NOMO-1 treated with dmso at 0.1 percent for 144 hours (cell line): ENCODE measurements around the gene MACROD2.

Source experiments
- DNase-seq: peaks from one replicate; lab custom pipeline; 2025; ENCODE audit not compliant: unreplicated experiment; lab: John Stamatoyannopoulos, UW

The MACROD2 gene

GRCh38 chr20:15292405-15292804 lies 1297.1 kb downstream of the MACROD2 start:
- DNase-seq: no peak

- DNase-seq: no peak
These were observed 1301.1 kb downstream of the MACROD2 start for GRCh38 chr20:15296422-15296821.

GRCh38 chr20:15297059-15297875 lies 1302.0 kb downstream of the MACROD2 start:
- DNase-seq: no peak

- DNase-seq: no peak
These were observed 1306.8 kb downstream of the MACROD2 start for GRCh38 chr20:15302075-15302474.

GRCh38 chr20:15310361-15310760 lies 1315.0 kb downstream of the MACROD2 start:
- DNase-seq: peak; percentile 65

- DNase-seq: no peak
These were observed 1321.2 kb downstream of the MACROD2 start for GRCh38 chr20:15316556-15316955.

GRCh38 chr20:15317546-15318232 lies 1322.4 kb downstream of the MACROD2 start:
- DNase-seq: peak; percentile 26

- no peak for DNase-seq
These were observed 1323.4 kb downstream of the MACROD2 start for GRCh38 chr20:15318682-15319081.

GRCh38 chr20:15319439-15319838 lies 1324.1 kb downstream of the MACROD2 start:
- no peak for DNase-seq

- DNase-seq: no peak
These were observed 1325.6 kb downstream of the MACROD2 start for GRCh38 chr20:15320941-15321340.

GRCh38 chr20:15327123-15327522 lies 1331.8 kb downstream of the MACROD2 start:
- DNase-seq: no peak

GRCh38 chr20:15328084-15328483 lies 1332.8 kb downstream of the MACROD2 start:
- DNase-seq: no peak

- DNase-seq: no peak
These were observed 1337.4 kb downstream of the MACROD2 start for GRCh38 chr20:15332711-15333160.

- DNase-seq: no peak
These were observed 1337.9 kb downstream of the MACROD2 start for GRCh38 chr20:15333170-15333569.

GRCh38 chr20:15336011-15336410 lies 1340.7 kb downstream of the MACROD2 start:
- no peak for DNase-seq

GRCh38 chr20:15336536-15336935 lies 1341.2 kb downstream of the MACROD2 start:
- no peak for DNase-seq

GRCh38 chr20:15339264-15339663 lies 1343.9 kb downstream of the MACROD2 start:
- DNase-seq: no peak

GRCh38 chr20:15342991-15343523 lies 1347.7 kb downstream of the MACROD2 start:
- no peak for DNase-seq

- no peak for DNase-seq
These were observed 1350.0 kb downstream of the MACROD2 start for GRCh38 chr20:15345287-15345686.

GRCh38 chr20:15346657-15347280 lies 1351.5 kb downstream of the MACROD2 start:
- DNase-seq: no peak

- DNase-seq: no peak
These were observed 1363.7 kb downstream of the MACROD2 start for GRCh38 chr20:15359056-15359455.

- DNase-seq: no peak
These were observed 1367.5 kb downstream of the MACROD2 start for GRCh38 chr20:15362849-15363248.
